Cardiac muscle cell (in vitro differentiated cells and primary cell): ENCODE measurements around the gene IQGAP1. TPM values are rescaled to one million over a fixed set of nuclear protein-coding genes. Genes with fewer than 3 reads are reported as not detected.

Source experiments
- DNase-seq, 2 donors: peaks; one replicate each; pipeline versions ENCODE4 v3.0.0 to v3.0.0-alpha.2; 2010 to 2017; ENCODE audit warnings: low read depth in 1 of 2, low spot score in 1 of 2
- H3K27ac ChIP-seq: fragments of 200-600 bp; sonication (generic); 2 replicates; pipeline ENCODE4 v1.5.1; 2016
- H3K27me3 ChIP-seq: fragments of 200-600 bp; sonication (generic); 2 replicates; pipeline ENCODE4 v1.6.0; 2016; ENCODE audit warnings: control low read depth
- H3K36me3 ChIP-seq: fragments of 200-600 bp; sonication (generic); 2 replicates; pipeline ENCODE4 v1.5.1; 2016; ENCODE audit warnings: control low read depth
- H3K4me1 ChIP-seq: fragments of 200-600 bp; sonication (generic); 2 replicates; pipeline ENCODE4 v1.8.1; 2017; ENCODE audit warnings: low read depth, mild to moderate bottlenecking, mixed run types
- H3K4me3 ChIP-seq: fragments of 200-600 bp; sonication (generic); 2 replicates; pipeline ENCODE4 v1.5.1; 2016; ENCODE audit warnings: mild to moderate bottlenecking
- H3K9me3 ChIP-seq: fragments of 200-600 bp; sonication (generic); 2 replicates; pipeline ENCODE4 v1.5.1; 2017; ENCODE audit warnings: low read depth, mild to moderate bottlenecking, control low read depth
- polyA plus RNA-seq: library from polyadenylated mRNA; unstranded; fragments of >200 nt; fragmentation: Nextera tagmentation; extraction: Ambion mirVana; gene quantifications from 2 replicates; pipeline ENCODE4 v1.2.1, GENCODE V29; 2016
- total RNA-seq: library from RNA; depleted of rRNA; stranded (reverse); fragments of >200 nt; gene quantifications from 2 replicates; pipeline ENCODE4 v1.2.3, GENCODE V29; 2016
- TF ChIP-seq, protein P1 (sequence below): IDR thresholded peaks from 2 replicates; pipeline ENCODE4 v1.5.1; 2012; ENCODE audit warnings: low read depth, mild to moderate bottlenecking, low read length

Gene IQGAP1
- total and polyA plus RNA-seq, 2 experiments from 2014 or later: 9.1 to 14.2 TPM

DNA sequence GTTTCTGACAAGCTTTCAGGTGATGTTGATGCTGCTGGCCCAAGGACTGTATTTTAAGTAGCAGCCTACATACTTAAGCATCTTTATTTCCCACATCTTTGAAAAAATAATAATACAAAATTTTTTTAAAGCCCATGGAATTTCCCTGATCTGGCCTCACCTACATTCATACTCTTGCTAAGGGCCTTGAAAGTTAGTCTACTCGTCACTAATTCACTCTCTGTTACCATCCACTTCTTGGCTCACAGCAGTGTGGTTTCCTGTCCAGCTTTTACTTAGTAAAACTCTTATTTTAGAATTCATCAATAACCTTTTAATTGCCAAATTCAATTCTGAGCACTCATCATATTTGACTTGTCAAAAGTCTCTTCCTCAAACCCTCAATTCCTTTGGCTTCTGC, 82.4 kb downstream of the IQGAP1 start:
- Histone ChIP-seq H3K9me3 (no peaks in the 10 kb centered on the region), H3K36me3 (peaks cover 9% of the 10 kb centered on the region), H3K27me3 (no peaks in the 10 kb centered on the region), H3K4me3 (no peak overlapping the region), H3K27ac (no peak overlapping the region), H3K4me1 (peaks cover 3% of the 10 kb centered on the region)
- no peak for DNase-seq
- TF ChIP-seq, protein P1, sequence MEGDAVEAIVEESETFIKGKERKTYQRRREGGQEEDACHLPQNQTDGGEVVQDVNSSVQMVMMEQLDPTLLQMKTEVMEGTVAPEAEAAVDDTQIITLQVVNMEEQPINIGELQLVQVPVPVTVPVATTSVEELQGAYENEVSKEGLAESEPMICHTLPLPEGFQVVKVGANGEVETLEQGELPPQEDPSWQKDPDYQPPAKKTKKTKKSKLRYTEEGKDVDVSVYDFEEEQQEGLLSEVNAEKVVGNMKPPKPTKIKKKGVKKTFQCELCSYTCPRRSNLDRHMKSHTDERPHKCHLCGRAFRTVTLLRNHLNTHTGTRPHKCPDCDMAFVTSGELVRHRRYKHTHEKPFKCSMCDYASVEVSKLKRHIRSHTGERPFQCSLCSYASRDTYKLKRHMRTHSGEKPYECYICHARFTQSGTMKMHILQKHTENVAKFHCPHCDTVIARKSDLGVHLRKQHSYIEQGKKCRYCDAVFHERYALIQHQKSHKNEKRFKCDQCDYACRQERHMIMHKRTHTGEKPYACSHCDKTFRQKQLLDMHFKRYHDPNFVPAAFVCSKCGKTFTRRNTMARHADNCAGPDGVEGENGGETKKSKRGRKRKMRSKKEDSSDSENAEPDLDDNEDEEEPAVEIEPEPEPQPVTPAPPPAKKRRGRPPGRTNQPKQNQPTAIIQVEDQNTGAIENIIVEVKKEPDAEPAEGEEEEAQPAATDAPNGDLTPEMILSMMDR: no peak

DNA sequence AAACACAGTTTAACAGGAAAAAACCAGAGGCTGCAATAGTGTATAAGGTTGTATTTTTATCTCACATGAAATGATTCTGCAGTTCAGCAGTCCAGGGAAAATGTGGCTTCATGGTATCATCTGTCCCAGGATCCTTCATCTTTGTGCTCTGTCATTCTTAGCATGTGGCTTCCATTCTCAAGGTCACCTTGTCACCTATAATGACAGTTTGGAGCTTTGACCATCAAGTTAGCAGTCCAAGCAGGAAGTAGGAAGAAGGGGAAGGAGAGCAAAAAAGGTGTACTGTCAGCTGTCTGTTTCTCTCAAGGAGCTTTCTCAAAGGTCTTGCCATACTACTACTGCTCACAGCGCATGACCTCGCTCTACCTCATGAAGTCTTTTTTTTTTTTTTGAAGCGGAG, 83.1 kb downstream of the IQGAP1 start:
- H3K4me3 ChIP-seq: no peak overlapping the region
- H3K27ac ChIP-seq: no peak overlapping the region
- H3K4me1 ChIP-seq: no peaks in the 10 kb centered on the region
- no peaks in the 10 kb centered on the region for H3K27me3 ChIP-seq
- TF ChIP-seq, protein P1: no peak
- H3K9me3 ChIP-seq: no peaks in the 10 kb centered on the region
- no peak for DNase-seq
- H3K36me3 ChIP-seq: peaks cover 9% of the 10 kb centered on the region

- H3K4me1 ChIP-seq: no peaks in the 10 kb centered on the region
- no peak overlapping the region for H3K4me3 ChIP-seq
- peaks cover 13% of the 10 kb centered on the region for H3K36me3 ChIP-seq
- no peak overlapping the region for H3K27ac ChIP-seq
- H3K27me3 ChIP-seq: no peaks in the 10 kb centered on the region
- no peak for DNase-seq
- H3K9me3 ChIP-seq: no peaks in the 10 kb centered on the region
- TF ChIP-seq, protein P1: no peak
Observed at GRCh38 chr15:90471769-90472168, 83.7 kb downstream of the IQGAP1 start.

DNA sequence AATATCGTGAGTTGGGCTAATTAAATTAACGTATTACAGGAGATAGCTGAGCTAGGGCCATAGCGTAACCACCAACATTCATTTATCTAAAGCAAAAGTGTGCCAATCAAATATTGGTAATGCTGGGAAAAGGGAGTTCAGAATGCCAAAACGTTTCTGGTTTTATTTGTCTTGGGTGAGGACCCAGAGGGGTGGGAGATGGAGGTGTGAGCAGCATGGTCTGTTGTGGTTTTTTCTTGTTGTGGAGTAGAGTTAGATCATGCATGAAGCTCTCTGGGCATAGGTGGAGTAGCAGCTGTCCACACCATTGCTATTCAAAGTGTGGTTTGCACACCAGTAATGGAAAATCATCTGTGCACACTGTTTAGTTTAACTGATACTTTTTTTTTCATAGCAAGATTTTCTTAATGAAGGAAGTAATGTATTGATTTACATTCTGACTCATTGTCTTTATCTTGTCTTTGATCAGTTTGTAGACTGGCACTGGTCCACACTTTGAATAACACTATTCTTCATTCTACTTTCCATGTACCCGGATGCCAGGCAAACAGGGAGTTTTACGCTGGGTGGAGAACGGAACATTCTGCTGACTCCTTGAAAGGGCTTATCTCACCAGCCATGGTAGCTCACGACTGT, 90.9 kb downstream of the IQGAP1 start:
- peaks cover 26% of the 10 kb centered on the region for H3K36me3 ChIP-seq

GRCh38 chr15:90479656-90480055, 91.6 kb downstream of the IQGAP1 start:
- H3K4me3 ChIP-seq: no peak overlapping the region
- DNase-seq: peak in 1 of 2 donors; percentile 46
- TF ChIP-seq, protein P1: no peak
- no peaks in the 10 kb centered on the region for H3K27me3 ChIP-seq
- no peaks in the 10 kb centered on the region for H3K4me1 ChIP-seq
- H3K9me3 ChIP-seq: no peaks in the 10 kb centered on the region
- H3K36me3 ChIP-seq: peaks cover 32% of the 10 kb centered on the region
- no peak overlapping the region for H3K27ac ChIP-seq

More for the DNA sequence above, 90.9 kb downstream of the IQGAP1 start:
- DNase-seq: no peak
- H3K27ac ChIP-seq: no peak overlapping the region
- H3K27me3 ChIP-seq: no peaks in the 10 kb centered on the region
- no peaks in the 10 kb centered on the region for H3K4me1 ChIP-seq
- TF ChIP-seq, protein P1: no peak
- no peaks in the 10 kb centered on the region for H3K9me3 ChIP-seq
- H3K4me3 ChIP-seq: no peak overlapping the region
